WTC11 (cell line): ENCODE measurements around the gene MGARP. TPM values are rescaled to one million over a fixed set of nuclear protein-coding genes. Genes with fewer than 3 reads are reported as not detected.

Experiments
- ATAC-seq: fragments of 200-7000 bp; cut with Tn5 transposase; 2 replicates; pipeline ENCODE4 v1.10.0; 2021; ENCODE audit warnings: mild to moderate bottlenecking, moderate library complexity
- Bru-seq: library from RNA; stranded (reverse); fragments of 400-500 nt; gene quantifications from one replicate; lab custom pipeline; 2021; lab: Mats Ljungman, UMichigan
- CTCF ChIA-PET: fragments of 300-600 bp; sonication (Branson Sonifier 250); formaldehyde crosslinking; loops from one replicate; lab custom pipeline; 2021; ENCODE audit warnings: antibody characterized with exemption; lab: Charles Lee
- POLR2A ChIA-PET: fragments of 350-600 bp; sonication (Branson Sonifier 250); formaldehyde crosslinking; loops from one replicate; lab custom pipeline; 2021; ENCODE audit warnings: antibody characterized with exemption; lab: Charles Lee
- DNase-seq: peaks from one replicate; pipeline ENCODE4 v3.0.0; 2021; ENCODE audit warnings: low spot score
- H3K27ac Mint-ChIP-seq: 2 replicates; pipeline ENCODE4 v1.8.0; 2021; ENCODE audit warnings: mixed read lengths
- H3K27me3 Mint-ChIP-seq: 2 replicates; pipeline ENCODE4 v1.8.0; 2021; ENCODE audit warnings: low read depth, mild to moderate bottlenecking, moderate library complexity, mixed read lengths
- H3K36me3 Mint-ChIP-seq: 2 replicates; pipeline ENCODE4 v1.8.0; 2021; ENCODE audit warnings: mixed read lengths
- H3K4me1 Mint-ChIP-seq: 2 replicates; pipeline ENCODE4 v1.8.0; 2022; ENCODE audit warnings: mixed read lengths
- H3K4me3 Mint-ChIP-seq: 2 replicates; pipeline ENCODE4 v1.8.0; 2021; ENCODE audit warnings: mild to moderate bottlenecking, moderate library complexity, mixed read lengths
- H3K9me3 Mint-ChIP-seq: 2 replicates; pipeline ENCODE4 v1.8.0; 2021; ENCODE audit warnings: mixed read lengths
- ELF4 ChIP-seq: sonication (generic); formaldehyde crosslinking; IDR thresholded peaks from 2 replicates; pipeline ENCODE4 v1.8.1; 2022; ENCODE audit warnings: low read depth, mild to moderate bottlenecking, moderate library complexity, missing genetic modification reagents
- ESRRA ChIP-seq: sonication (generic); formaldehyde crosslinking; IDR thresholded peaks from 2 replicates; pipeline ENCODE4 v1.8.1; 2022; ENCODE audit warnings: mild to moderate bottlenecking, missing genetic modification reagents, borderline replicate concordance
- ETV6 ChIP-seq: sonication (generic); formaldehyde crosslinking; IDR thresholded peaks from 2 replicates; pipeline ENCODE4 v1.8.1; 2022; ENCODE audit warnings: mild to moderate bottlenecking, missing genetic modification reagents
- FOXP1 ChIP-seq: sonication (generic); formaldehyde crosslinking; IDR thresholded peaks from 2 replicates; pipeline ENCODE4 v1.8.0; 2022; ENCODE audit warnings: missing genetic modification reagents, mild to moderate bottlenecking, moderate library complexity, borderline replicate concordance
- KAT7 ChIP-seq: sonication (generic); formaldehyde crosslinking; IDR thresholded peaks from 2 replicates; pipeline ENCODE4 v1.8.1; 2023; ENCODE audit warnings: missing genetic modification reagents, mild to moderate bottlenecking, borderline replicate concordance
- NFYB ChIP-seq: sonication (generic); formaldehyde crosslinking; conservative IDR thresholded peaks from 2 replicates; pipeline ENCODE4 v1.8.0; 2022; ENCODE audit warnings: low read depth, missing genetic modification reagents
- NR2C2 ChIP-seq: sonication (generic); formaldehyde crosslinking; IDR thresholded peaks from 2 replicates; pipeline ENCODE4 v1.8.0; 2022; ENCODE audit warnings: mild to moderate bottlenecking, missing genetic modification reagents
- NR3C1 ChIP-seq: sonication (generic); formaldehyde crosslinking; conservative IDR thresholded peaks from 2 replicates; pipeline ENCODE4 v1.8.1; 2023; ENCODE audit warnings: low read depth, mild to moderate bottlenecking, missing genetic modification reagents
- RELA ChIP-seq: sonication (generic); formaldehyde crosslinking; IDR thresholded peaks from 2 replicates; pipeline ENCODE4 v1.8.1; 2022; ENCODE audit warnings: missing genetic modification reagents, mild to moderate bottlenecking, borderline replicate concordance
- SP1 ChIP-seq: sonication (generic); formaldehyde crosslinking; conservative IDR thresholded peaks from 2 replicates; pipeline ENCODE4 v1.8.1; 2022; ENCODE audit warnings: missing genetic modification reagents
- TP53 ChIP-seq: sonication (generic); formaldehyde crosslinking; IDR thresholded peaks from 2 replicates; pipeline ENCODE4 v1.8.1; 2023; ENCODE audit warnings: mild to moderate bottlenecking, missing genetic modification reagents
- ZBTB21 ChIP-seq: sonication (generic); formaldehyde crosslinking; IDR thresholded peaks from 2 replicates; pipeline ENCODE4 v1.8.1; 2023; ENCODE audit warnings: mild to moderate bottlenecking, missing genetic modification reagents, borderline replicate concordance
- ZNF423 ChIP-seq: fragments of 250-450 bp; sonication (Bioruptor Pico); IDR thresholded peaks from 2 replicates; pipeline ENCODE4 v2.1.2; 2022; ENCODE audit warnings: mild to moderate bottlenecking, moderate library complexity
- long read RNA-seq, 3 experiments: library from RNA in 1 of 3; library from capped mRNA in 1 of 3; library from polyadenylated mRNA in 1 of 3; unstranded in 2 of 3; stranded (forward) in 1 of 3; transcript quantifications; one replicate each; pipeline ENCODE4 v2.0.0, GENCODE V29; 2021
- total RNA-seq: library from RNA; stranded (reverse); gene quantifications from 3 replicates; pipeline ENCODE4 v1.2.3, GENCODE V29; 2021
- TF ChIP-seq, protein P1 (sequence below): sonication (generic); formaldehyde crosslinking; IDR thresholded peaks from 2 replicates; pipeline ENCODE4 v1.8.0; 2022; ENCODE audit warnings: mild to moderate bottlenecking, missing genetic modification reagents
- TF ChIP-seq, protein P2 (sequence below): sonication (generic); formaldehyde crosslinking; IDR thresholded peaks from 2 replicates; pipeline ENCODE4 v1.8.1; 2023; ENCODE audit warnings: mild to moderate bottlenecking, missing genetic modification reagents, borderline replicate concordance
- TF ChIP-seq, protein P3 (sequence below): fragments of 250-450 bp; sonication (Bioruptor Pico); IDR thresholded peaks from 2 replicates; pipeline ENCODE4 v1.9.0; 2021; ENCODE audit warnings: mild to moderate bottlenecking, borderline replicate concordance
- TF ChIP-seq, protein P4 (sequence below): fragments of 250-450 bp; sonication (Bioruptor Pico); IDR thresholded peaks from 2 replicates; pipeline ENCODE4 v1.9.0; 2021; ENCODE audit warnings: moderate library complexity, mild to moderate bottlenecking, inconsistent platforms, borderline replicate concordance
- TF ChIP-seq, protein P5 (sequence below): fragments of 250-450 bp; sonication (Bioruptor Pico); IDR thresholded peaks from 2 replicates; pipeline ENCODE4 v2.1.2; 2022; ENCODE audit warnings: mild to moderate bottlenecking, moderate library complexity
- TF ChIP-seq, protein P6 (sequence below): sonication (generic); formaldehyde crosslinking; IDR thresholded peaks from 2 replicates; pipeline ENCODE4 v1.8.1; 2022; ENCODE audit warnings: low read depth, missing genetic modification reagents, borderline replicate concordance

Gene MGARP
- total RNA-seq (4.6 to 7.5 TPM (median 6.2 TPM) in 3 replicates), Bru-seq, nascent RNA (percentile 38 among the genes with signal in this experiment)
- long read RNA-seq, experiment 1, transcript MGARP-201 (4 exons, 1,339 nt): major isoform, 13 of 15 reads
- long read RNA-seq, experiment 1, partial matches to known transcripts: 0 of 15 reads
- long read RNA-seq, experiment 1, other reads (novel, unspliced or antisense): 2 of 15 reads
- long read RNA-seq, experiment 2, transcript MGARP-201 (4 exons, 1,339 nt): major isoform, 5 of 9 reads
- long read RNA-seq, experiment 2, partial matches to known transcripts: 0 of 9 reads
- long read RNA-seq, experiment 2, other reads (novel, unspliced or antisense): 4 of 9 reads
- long read RNA-seq, experiment 3: 0 reads

DNA sequence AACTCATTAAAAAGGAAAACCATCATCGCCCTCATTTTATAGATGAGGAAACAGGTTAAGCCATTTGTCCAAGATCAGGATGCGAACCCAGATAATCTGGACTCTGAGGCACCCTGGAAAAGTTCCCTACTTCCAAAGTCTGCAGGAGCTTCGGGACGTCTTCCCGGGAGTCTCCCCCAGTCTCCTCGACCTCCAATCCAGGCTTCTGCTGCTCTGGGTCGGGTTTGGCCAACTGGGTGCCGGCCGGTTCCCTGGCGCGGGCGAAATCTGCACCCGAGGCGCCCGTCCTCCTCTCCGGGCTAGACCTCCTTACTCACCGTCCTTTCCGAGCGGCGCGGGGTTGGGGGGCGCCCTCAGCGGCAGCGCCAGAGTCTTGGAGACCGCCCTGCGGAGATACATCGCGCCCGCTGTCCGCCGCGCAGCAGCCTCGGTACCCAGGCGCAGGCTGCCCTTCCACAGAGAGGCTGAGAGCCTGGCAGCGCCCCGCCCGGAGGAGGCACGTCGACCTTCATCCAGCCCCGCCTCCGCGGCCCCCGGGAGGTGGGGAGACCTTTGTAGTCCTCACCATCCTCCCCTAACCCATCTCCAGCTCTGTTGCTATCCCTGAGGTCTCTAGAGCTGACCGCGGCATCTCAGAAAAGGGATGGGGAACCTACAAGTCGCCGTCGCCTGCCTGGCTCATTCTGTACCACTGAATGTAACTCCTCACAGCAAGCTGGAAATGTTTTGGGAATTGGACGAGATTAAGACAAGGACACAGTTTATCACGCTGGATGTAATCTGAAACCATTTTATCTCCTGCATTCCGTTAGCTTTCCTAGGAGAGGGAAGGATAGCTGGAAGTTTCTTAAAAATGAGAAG, at the start of gene MGARP:
MGARP (minus strand) TSS at position 466 of the 861 bp plus-strand sequence; CDS start at position 399, 67 bp downstream.
- ATAC-seq (peak; percentile 89), DNase-seq (peak; percentile 83)
- CTCF ChIA-PET: interaction anchor here (0.8 to 2.5 kb wide), 10 partner anchors 8 to 249 kb away, joined by 3 to 25 read pairs (median 4); partner anchors contain the start of gene NAA15
- H3K4me3 Mint-ChIP-seq: peak within 1 kb of the TSS; percentile 79
- POLR2A ChIA-PET: interaction anchor here (1.0 to 1.2 kb wide), 2 partner anchors 21 to 102 kb away, joined by 3 to 4 read pairs; partner anchors contain the start of gene NAA15
- peaks cover 18% of the 10 kb centered on the region for H3K4me1 Mint-ChIP-seq
- H3K27me3 Mint-ChIP-seq: peaks cover 55% of the 10 kb centered on the region
- H3K36me3 Mint-ChIP-seq: peaks cover 9% of the 10 kb centered on the region
- H3K27ac Mint-ChIP-seq: no peak within 1 kb of the TSS
- H3K9me3 Mint-ChIP-seq: peaks cover 11% of the 10 kb centered on the region
- TF ChIP-seq NR3C1 (CRISPR knock-in tag) (no peak), NFYB (CRISPR knock-in tag) (no peak), ELF4 (CRISPR knock-in tag) (no peak), KAT7 (CRISPR knock-in tag) (no peak), ESRRA (0 out of 2 replicates have a peak, but pooled peaks have one; percentile 23), RELA (CRISPR knock-in tag) (no peak), NR2C2 (no peak), ZNF423 (peak; percentile 40), FOXP1 (CRISPR knock-in tag) (peak; percentile 51; the same call in 1 of the 2 replicates), SP1 (CRISPR knock-in tag) (peak; percentile 50; the same call in 1 of the 2 replicates), ETV6 (CRISPR knock-in tag) (peak; percentile 62; the same call in 1 of the 2 replicates), TP53 (CRISPR knock-in tag) (0 out of 2 replicates have a peak, but pooled peaks have one; percentile 58), ZBTB21 (CRISPR knock-in tag) (0 out of 2 replicates have a peak, but pooled peaks have one; percentile 17)
- TF ChIP-seq, protein P1, sequence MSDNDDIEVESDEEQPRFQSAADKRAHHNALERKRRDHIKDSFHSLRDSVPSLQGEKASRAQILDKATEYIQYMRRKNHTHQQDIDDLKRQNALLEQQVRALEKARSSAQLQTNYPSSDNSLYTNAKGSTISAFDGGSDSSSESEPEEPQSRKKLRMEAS (CRISPR knock-in tag): no peak
- TF ChIP-seq, protein P2, sequence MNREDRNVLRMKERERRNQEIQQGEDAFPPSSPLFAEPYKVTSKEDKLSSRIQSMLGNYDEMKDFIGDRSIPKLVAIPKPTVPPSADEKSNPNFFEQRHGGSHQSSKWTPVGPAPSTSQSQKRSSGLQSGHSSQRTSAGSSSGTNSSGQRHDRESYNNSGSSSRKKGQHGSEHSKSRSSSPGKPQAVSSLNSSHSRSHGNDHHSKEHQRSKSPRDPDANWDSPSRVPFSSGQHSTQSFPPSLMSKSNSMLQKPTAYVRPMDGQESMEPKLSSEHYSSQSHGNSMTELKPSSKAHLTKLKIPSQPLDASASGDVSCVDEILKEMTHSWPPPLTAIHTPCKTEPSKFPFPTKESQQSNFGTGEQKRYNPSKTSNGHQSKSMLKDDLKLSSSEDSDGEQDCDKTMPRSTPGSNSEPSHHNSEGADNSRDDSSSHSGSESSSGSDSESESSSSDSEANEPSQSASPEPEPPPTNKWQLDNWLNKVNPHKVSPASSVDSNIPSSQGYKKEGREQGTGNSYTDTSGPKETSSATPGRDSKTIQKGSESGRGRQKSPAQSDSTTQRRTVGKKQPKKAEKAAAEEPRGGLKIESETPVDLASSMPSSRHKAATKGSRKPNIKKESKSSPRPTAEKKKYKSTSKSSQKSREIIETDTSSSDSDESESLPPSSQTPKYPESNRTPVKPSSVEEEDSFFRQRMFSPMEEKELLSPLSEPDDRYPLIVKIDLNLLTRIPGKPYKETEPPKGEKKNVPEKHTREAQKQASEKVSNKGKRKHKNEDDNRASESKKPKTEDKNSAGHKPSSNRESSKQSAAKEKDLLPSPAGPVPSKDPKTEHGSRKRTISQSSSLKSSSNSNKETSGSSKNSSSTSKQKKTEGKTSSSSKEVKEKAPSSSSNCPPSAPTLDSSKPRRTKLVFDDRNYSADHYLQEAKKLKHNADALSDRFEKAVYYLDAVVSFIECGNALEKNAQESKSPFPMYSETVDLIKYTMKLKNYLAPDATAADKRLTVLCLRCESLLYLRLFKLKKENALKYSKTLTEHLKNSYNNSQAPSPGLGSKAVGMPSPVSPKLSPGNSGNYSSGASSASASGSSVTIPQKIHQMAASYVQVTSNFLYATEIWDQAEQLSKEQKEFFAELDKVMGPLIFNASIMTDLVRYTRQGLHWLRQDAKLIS (CRISPR knock-in tag): no peak; the same call in 1 of the 2 replicates
- TF ChIP-seq, protein P3, sequence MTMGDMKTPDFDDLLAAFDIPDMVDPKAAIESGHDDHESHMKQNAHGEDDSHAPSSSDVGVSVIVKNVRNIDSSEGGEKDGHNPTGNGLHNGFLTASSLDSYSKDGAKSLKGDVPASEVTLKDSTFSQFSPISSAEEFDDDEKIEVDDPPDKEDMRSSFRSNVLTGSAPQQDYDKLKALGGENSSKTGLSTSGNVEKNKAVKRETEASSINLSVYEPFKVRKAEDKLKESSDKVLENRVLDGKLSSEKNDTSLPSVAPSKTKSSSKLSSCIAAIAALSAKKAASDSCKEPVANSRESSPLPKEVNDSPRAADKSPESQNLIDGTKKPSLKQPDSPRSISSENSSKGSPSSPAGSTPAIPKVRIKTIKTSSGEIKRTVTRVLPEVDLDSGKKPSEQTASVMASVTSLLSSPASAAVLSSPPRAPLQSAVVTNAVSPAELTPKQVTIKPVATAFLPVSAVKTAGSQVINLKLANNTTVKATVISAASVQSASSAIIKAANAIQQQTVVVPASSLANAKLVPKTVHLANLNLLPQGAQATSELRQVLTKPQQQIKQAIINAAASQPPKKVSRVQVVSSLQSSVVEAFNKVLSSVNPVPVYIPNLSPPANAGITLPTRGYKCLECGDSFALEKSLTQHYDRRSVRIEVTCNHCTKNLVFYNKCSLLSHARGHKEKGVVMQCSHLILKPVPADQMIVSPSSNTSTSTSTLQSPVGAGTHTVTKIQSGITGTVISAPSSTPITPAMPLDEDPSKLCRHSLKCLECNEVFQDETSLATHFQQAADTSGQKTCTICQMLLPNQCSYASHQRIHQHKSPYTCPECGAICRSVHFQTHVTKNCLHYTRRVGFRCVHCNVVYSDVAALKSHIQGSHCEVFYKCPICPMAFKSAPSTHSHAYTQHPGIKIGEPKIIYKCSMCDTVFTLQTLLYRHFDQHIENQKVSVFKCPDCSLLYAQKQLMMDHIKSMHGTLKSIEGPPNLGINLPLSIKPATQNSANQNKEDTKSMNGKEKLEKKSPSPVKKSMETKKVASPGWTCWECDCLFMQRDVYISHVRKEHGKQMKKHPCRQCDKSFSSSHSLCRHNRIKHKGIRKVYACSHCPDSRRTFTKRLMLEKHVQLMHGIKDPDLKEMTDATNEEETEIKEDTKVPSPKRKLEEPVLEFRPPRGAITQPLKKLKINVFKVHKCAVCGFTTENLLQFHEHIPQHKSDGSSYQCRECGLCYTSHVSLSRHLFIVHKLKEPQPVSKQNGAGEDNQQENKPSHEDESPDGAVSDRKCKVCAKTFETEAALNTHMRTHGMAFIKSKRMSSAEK (CRISPR knock-in tag): no peak
- TF ChIP-seq, protein P4, sequence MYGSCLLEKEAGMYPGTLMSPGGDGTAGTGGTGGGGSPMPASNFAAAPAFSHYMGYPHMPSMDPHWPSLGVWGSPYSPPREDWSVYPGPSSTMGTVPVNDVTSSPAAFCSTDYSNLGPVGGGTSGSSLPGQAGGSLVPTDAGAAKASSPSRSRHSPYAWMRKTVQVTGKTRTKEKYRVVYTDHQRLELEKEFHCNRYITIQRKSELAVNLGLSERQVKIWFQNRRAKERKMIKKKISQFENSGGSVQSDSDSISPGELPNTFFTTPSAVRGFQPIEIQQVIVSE: no peak
- TF ChIP-seq, protein P5, sequence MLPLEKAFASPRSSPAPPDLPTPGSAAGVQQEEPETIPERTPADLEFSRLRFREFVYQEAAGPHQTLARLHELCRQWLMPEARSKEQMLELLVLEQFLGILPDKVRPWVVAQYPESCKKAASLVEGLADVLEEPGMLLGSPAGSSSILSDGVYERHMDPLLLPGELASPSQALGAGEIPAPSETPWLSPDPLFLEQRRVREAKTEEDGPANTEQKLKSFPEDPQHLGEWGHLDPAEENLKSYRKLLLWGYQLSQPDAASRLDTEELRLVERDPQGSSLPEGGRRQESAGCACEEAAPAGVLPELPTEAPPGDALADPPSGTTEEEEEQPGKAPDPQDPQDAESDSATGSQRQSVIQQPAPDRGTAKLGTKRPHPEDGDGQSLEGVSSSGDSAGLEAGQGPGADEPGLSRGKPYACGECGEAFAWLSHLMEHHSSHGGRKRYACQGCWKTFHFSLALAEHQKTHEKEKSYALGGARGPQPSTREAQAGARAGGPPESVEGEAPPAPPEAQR (CRISPR knock-in tag): no peak
- TF ChIP-seq, protein P6, sequence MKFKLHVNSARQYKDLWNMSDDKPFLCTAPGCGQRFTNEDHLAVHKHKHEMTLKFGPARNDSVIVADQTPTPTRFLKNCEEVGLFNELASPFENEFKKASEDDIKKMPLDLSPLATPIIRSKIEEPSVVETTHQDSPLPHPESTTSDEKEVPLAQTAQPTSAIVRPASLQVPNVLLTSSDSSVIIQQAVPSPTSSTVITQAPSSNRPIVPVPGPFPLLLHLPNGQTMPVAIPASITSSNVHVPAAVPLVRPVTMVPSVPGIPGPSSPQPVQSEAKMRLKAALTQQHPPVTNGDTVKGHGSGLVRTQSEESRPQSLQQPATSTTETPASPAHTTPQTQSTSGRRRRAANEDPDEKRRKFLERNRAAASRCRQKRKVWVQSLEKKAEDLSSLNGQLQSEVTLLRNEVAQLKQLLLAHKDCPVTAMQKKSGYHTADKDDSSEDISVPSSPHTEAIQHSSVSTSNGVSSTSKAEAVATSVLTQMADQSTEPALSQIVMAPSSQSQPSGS (CRISPR knock-in tag): no peak
